Anterior cingulate cortex (tissue), 58 donors: ENCODE results near the gene SHTN1.
A peak's percentile ranks its signal among the peaks of the same experiment; 100 is the strongest.

Experiments
- DNase-seq, 58 donors: peaks; one replicate each; lab custom pipeline; 2025; lab: John Stamatoyannopoulos, UW

SHTN1 gene

DNA sequence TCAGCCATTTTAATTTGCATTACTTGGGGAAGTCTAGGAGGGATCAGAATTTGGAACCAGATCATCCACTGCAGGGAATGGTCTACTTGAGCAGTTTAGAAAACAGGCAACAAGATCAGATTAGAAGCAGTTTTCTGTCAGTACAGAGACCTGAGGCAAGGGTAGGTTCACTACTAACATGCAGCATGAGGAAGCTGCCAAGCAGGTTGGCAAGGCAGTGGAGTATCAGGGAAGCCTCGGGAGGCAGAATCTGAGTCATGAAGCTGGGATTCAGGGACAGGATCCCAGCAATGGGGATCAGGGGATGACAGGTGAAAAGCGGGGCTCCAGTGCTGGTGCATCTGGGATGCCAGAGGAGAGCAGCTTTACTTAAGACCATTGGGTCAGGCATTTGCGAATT is 127.6 kb downstream of the SHTN1 start:
- DNase-seq: no peak

GRCh38 chr10:116875897-116876296 is 129.1 kb downstream of the SHTN1 start:
- DNase-seq: no peak

- DNase-seq: no peak
These were observed 131.9 kb downstream of the SHTN1 start for GRCh38 chr10:116873134-116873533.

GRCh38 chr10:116870949-116871348 is 134.0 kb downstream of the SHTN1 start:
- DNase-seq: no peak

DNA sequence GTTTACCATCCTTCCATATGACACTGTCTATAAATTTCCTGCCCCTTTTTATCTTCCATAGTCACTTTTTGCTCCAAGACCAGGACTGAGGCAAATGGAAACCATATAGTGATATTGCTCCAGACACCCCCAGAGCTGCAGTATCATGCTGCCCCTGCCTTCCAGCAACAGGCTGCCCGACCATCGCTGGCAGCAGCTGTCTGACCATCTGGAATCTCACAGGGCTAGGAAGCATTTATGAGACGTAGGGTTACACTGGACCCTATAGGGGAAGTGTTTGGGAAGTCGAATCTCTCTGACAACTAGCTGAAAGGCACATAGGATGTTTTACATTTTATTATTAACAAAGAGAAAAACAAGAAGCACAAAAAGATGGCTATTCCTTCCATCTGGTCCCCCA is 136.3 kb downstream of the SHTN1 start:
- DNase-seq: no peak

GRCh38 chr10:116868198-116868676 is 136.8 kb downstream of the SHTN1 start:
- no peak for DNase-seq

DNA sequence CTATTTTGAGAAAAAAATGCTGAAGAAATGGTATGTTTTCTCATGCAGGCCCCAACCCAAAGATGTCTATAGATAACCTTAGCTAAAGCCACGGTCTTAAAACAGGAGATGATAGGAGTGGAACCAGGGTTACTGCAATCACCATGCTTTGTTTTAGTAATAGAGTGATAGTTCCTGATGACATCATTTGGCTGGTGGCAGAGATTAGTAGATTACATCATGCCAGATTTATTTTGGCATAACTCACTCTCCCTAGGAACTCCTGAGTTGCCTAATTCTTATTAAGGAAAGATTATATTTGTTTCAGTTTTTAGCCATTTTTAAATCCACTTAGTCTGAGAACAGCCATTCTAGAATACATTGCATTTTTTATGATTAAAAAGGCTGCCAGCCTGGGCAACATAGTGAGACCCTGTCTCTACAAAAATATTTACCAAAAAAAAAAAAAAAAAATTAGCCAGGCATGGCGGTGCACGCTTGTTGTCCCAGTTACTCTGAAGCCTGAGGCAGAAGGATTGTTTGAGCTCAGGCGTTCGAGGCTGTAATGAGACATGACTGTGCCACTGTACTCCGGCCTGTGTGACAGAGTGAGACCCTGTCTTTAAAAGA is 137.9 kb downstream of the SHTN1 start:
- no peak for DNase-seq

- DNase-seq: no peak
These were observed 138.9 kb downstream of the SHTN1 start for GRCh38 chr10:116866066-116866465.

GRCh38 chr10:116864436-116864835 is 140.6 kb downstream of the SHTN1 start:
- no peak for DNase-seq

DNA sequence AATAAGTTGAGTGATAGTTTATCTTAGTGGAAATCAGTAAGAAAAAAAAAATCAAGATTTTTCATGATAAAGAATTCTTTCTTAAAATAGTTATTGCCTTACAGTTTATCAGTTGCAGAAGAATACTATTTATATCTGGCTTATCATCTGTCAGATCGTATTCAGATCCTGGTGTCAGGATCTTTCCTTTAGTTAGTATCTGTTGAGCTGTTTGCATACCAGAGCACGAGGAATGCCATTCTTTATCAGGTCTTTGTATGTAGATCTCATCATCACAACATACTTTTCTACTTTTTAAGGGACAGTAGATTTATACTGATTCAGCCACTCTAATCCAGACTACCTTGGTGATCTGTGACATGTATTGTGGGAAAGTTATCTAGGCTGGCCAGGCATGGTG is 143.2 kb downstream of the SHTN1 start:
- DNase-seq: no peak

DNA sequence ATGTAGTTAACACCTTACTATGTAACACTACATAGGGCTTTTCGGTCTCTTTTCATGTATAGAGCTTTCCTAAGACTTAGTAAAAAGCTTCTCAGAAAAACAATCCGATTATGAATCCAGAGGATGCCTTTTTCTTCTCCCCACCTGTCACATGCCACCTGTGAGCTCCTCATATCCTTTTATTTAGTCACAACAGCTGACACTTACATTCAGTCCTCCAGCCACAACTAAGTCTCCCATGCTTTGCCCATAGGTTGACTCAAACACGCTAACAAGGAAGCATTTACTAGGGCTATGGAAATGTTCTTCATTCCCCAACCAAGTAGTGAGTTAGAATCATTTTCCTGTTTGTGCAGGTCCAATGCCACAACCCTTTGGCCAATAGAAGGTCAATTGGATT is 147.8 kb downstream of the SHTN1 start:
- DNase-seq: no peak

DNA sequence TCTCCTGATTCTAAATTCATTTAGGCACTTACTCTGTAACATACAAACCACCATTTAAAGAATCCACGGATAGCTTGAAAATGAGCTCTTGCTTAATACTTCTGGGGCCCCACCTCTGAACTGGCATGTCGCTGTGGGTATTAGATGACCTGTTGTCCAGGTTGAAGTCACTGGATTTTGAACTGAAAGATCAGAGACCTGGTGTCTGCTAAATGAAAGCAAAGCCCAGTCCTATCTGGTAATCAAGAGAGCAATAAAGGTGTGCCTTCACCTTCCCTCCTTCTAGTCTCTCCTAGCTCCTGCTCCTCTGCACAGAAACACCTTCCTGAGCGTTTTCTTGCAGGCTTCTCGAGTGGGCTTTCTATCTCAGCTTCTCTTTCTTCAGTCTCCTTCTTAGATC is 151.3 kb downstream of the SHTN1 start:
- DNase-seq: no peak

GRCh38 chr10:116853287-116853686 is 151.7 kb downstream of the SHTN1 start:
- DNase-seq: no peak

DNA sequence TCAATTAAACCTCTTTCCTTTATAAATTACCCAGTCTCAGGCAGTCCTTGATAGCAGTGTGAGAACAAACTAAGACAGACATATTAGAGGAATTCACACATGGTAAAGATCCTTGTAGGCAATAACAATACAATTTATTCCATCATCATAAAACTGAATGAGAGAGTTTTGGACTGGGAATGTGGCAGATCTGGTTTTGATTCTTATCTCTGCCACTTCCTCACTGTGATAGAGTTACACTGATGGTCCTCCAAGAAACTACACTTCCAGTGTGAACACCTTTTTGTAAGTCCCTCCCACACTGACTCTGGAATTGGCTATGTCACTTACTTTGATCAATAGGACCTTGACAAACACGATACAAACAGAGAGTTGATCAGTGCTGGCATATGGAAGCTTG is 152.7 kb downstream of the SHTN1 start:
- no peak for DNase-seq

- peak in 2 of 58 donors; percentile 4 to 53 for DNase-seq
These were observed 154.9 kb downstream of the SHTN1 start for GRCh38 chr10:116850058-116850611.

DNA sequence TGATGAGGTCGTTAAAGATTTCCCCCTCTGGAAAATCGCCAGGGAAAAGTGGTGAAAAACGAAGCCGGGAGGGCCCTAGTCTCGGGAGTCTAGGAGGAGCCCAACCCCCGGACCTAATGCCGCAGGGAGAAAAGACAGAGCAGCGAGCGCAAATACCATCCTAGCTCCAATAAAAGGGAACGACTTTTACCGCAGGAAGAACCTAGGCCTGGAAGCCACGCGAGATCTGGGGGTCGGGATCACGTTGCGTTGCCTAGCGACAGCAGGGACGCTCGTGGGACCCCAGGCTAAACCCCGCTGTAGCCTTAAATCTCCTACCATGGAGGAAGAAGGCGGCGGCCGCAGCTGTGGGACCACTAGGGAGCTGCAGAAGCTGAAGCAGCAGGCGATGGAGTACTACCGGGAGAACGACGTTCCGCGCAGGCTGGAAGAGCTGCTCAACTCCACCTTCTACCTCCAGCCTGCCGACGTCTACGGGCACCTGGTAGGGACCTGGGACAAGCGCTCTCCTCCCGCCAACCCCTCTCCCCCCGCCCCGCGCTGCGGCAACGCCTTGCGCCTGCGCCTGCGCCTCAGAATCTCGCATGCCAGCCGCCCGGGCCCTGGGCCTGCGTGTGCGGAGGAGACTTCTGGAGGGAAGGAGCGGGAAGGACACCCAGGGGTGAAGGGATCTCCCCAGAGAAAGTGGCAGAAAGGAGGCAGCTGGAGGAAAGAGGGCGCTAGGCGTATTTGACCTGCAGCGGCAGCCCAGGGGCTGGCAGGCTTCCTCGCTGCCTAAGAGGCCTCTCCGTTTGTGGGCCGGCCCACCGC is 155.5 kb downstream of the SHTN1 start, which contains the start of gene ENO4:
Gene ENO4, plus strand, starts transcription at position 252 of the 810 bp plus-strand sequence. Its CDS starts 68 bp downstream, at position 320.
- peak in 57 of 58 donors; percentile 26 to 89 (median 74) for DNase-seq

DNA sequence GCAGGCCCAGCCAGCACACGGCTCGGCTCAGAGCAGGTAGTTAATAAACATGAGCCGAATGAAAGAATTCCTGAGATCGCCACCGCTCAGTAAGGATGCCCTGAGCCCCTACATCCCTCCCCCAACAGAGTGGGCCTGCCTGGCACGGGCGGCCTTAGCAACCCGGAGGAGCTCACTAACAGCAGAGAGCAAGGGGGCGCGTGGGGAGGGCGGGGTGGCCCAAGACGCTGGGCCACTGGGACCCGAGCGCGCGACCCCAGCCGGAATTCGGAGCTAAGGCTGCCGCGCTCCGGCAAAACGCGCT is 156.1 kb downstream of the SHTN1 start:
- DNase-seq: peak in 1 of 58 donors; percentile 30

- DNase-seq: peak in 3 of 58 donors; percentile 5 to 55 (median 9)
These were observed 156.7 kb downstream of the SHTN1 start for GRCh38 chr10:116848032-116848943.

- no peak for DNase-seq
These were observed 159.2 kb downstream of the SHTN1 start for GRCh38 chr10:116845823-116846222.

- DNase-seq: no peak
These were observed 164.5 kb downstream of the SHTN1 start for GRCh38 chr10:116840389-116841075.
